BLaER1 (cell line): ENCODE results near the gene CLN6.

Experiments used
- H3K27ac ChIP-seq: shearing (Covaris generic); formaldehyde crosslinking; 2 replicates; pipeline ENCODE4 v1.8.1; 2022
- H3K27me3 ChIP-seq: shearing (Covaris generic); formaldehyde crosslinking; 2 replicates; pipeline ENCODE4 v1.8.1; 2022
- H3K36me3 ChIP-seq: shearing (Covaris generic); formaldehyde crosslinking; 2 replicates; pipeline ENCODE4 v1.8.1; 2022
- H3K4me1 ChIP-seq: shearing (Covaris generic); formaldehyde crosslinking; 2 replicates; pipeline ENCODE4 v1.8.1; 2022
- H3K4me2 ChIP-seq: shearing (Covaris generic); formaldehyde crosslinking; 2 replicates; pipeline ENCODE4 v1.8.1; 2022
- H3K4me3 ChIP-seq: shearing (Covaris generic); formaldehyde crosslinking; 2 replicates; pipeline ENCODE4 v1.8.1; 2022
- H3K9ac ChIP-seq: shearing (Covaris generic); formaldehyde crosslinking; 2 replicates; pipeline ENCODE4 v1.8.1; 2022
- H3K9me3 ChIP-seq: shearing (Covaris generic); formaldehyde crosslinking; 2 replicates; pipeline ENCODE4 v1.8.1; 2022
- H4K20me1 ChIP-seq: shearing (Covaris generic); formaldehyde crosslinking; 2 replicates; pipeline ENCODE4 v1.8.1; 2022
- Cebpa-rat ChIP-seq: shearing (Covaris generic); IDR thresholded peaks from 2 replicates; pipeline ENCODE4 v1.8.1; 2022

The CLN6 gene

GRCh38 chr15:68208636-68209240, 20.8 kb downstream of the CLN6 start:
- TF ChIP-seq Cebpa-rat = no peak
- no peaks in the 10 kb centered on the region for H3K9me3 ChIP-seq
- H3K9ac ChIP-seq = peak overlapping the region; percentile 74
- H4K20me1 ChIP-seq = no peaks in the 10 kb centered on the region
- peak overlapping the region; percentile 36 for H3K4me3 ChIP-seq
- H3K36me3 ChIP-seq = peaks cover 7% of the 10 kb centered on the region; the same call in 1 of the 2 replicates
- peak overlapping the region; percentile 90 for H3K27ac ChIP-seq
- H3K4me2 ChIP-seq = peak overlapping the region; percentile 90
- H3K4me1 ChIP-seq = peaks cover 91% of the 10 kb centered on the region
- no peaks in the 10 kb centered on the region for H3K27me3 ChIP-seq

- Histone ChIP-seq H3K27ac (peak overlapping the region; percentile 90), H3K9me3 (no peaks in the 10 kb centered on the region), H3K27me3 (no peaks in the 10 kb centered on the region), H3K4me3 (peak overlapping the region; percentile 36), H4K20me1 (no peaks in the 10 kb centered on the region), H3K9ac (peak overlapping the region; percentile 74), H3K36me3 (peaks cover 7% of the 10 kb centered on the region; the same call in 1 of the 2 replicates), H3K4me1 (peaks cover 91% of the 10 kb centered on the region), H3K4me2 (peak overlapping the region; percentile 90)
- TF ChIP-seq Cebpa-rat = no peak
Observed at GRCh38 chr15:68208136-68208535, 21.4 kb downstream of the CLN6 start.

GRCh38 chr15:68207176-68207935, 22.2 kb downstream of the CLN6 start:
- peak overlapping the region; percentile 90 for H3K27ac ChIP-seq

GRCh38 chr15:68206711-68207151, 22.8 kb downstream of the CLN6 start:
- TF ChIP-seq Cebpa-rat = no peak
- H3K36me3 ChIP-seq = peaks cover 7% of the 10 kb centered on the region; the same call in 1 of the 2 replicates
- no peak overlapping the region for H3K4me3 ChIP-seq
- no peaks in the 10 kb centered on the region for H3K9me3 ChIP-seq
- H3K4me2 ChIP-seq = peak overlapping the region; percentile 90
- peak overlapping the region; percentile 90 for H3K27ac ChIP-seq
- no peaks in the 10 kb centered on the region for H3K27me3 ChIP-seq
- H3K4me1 ChIP-seq = peaks cover 100% of the 10 kb centered on the region
- peak overlapping the region; percentile 80 for H3K9ac ChIP-seq
- H4K20me1 ChIP-seq = no peaks in the 10 kb centered on the region

More at GRCh38 chr15:68207176-68207935, 22.2 kb downstream of the CLN6 start:
- no peak for TF ChIP-seq Cebpa-rat
- peaks cover 7% of the 10 kb centered on the region; the same call in 1 of the 2 replicates for H3K36me3 ChIP-seq
- H3K9me3 ChIP-seq = no peaks in the 10 kb centered on the region
- H3K9ac ChIP-seq = peak overlapping the region; percentile 80
- peaks cover 95% of the 10 kb centered on the region for H3K4me1 ChIP-seq
- no peaks in the 10 kb centered on the region for H4K20me1 ChIP-seq
- H3K4me3 ChIP-seq = 0 out of 2 replicates have a peak overlapping the region, but pooled peaks have one; percentile 10
- H3K27me3 ChIP-seq = no peaks in the 10 kb centered on the region
- peak overlapping the region; percentile 90 for H3K4me2 ChIP-seq

GRCh38 chr15:68205954-68206539, 23.5 kb downstream of the CLN6 start:
- Histone ChIP-seq H3K4me2 (peak overlapping the region; percentile 90), H4K20me1 (peaks cover 3% of the 10 kb centered on the region; the same call in 1 of the 2 replicates), H3K9me3 (no peaks in the 10 kb centered on the region), H3K4me1 (peaks cover 100% of the 10 kb centered on the region), H3K27ac (peak overlapping the region; percentile 90), H3K4me3 (peak overlapping the region; percentile 66), H3K27me3 (no peaks in the 10 kb centered on the region), H3K36me3 (peaks cover 7% of the 10 kb centered on the region; the same call in 1 of the 2 replicates), H3K9ac (peak overlapping the region; percentile 80)
- TF ChIP-seq Cebpa-rat = no peak

- Histone ChIP-seq H3K9ac (peak overlapping the region; percentile 80), H3K27ac (peak overlapping the region; percentile 90), H3K4me2 (peak overlapping the region; percentile 90)
Observed at GRCh38 chr15:68205558-68205944, 24.0 kb downstream of the CLN6 start.

GRCh38 chr15:68204776-68205557, 24.6 kb downstream of the CLN6 start, which contains the start of gene CALML4:
TSS of gene CALML4 (minus strand) at chr15:68205332. CDS start at chr15:68205247, 85 bp downstream.
- Histone ChIP-seq H3K9ac (peak within 1 kb of the TSS; percentile 80), H3K9me3 (no peaks in the 10 kb centered on the region), H3K4me1 (peaks cover 100% of the 10 kb centered on the region), H3K4me3 (peak within 1 kb of the TSS; percentile 66), H3K27ac (peak within 1 kb of the TSS; percentile 90), H3K27me3 (no peaks in the 10 kb centered on the region), H3K4me2 (peak within 1 kb of the TSS; percentile 90), H3K36me3 (peaks cover 7% of the 10 kb centered on the region; the same call in 1 of the 2 replicates), H4K20me1 (peaks cover 14% of the 10 kb centered on the region; the same call in 1 of the 2 replicates)
- TF ChIP-seq Cebpa-rat = no peak

More at GRCh38 chr15:68205558-68205944, 24.0 kb downstream of the CLN6 start:
- Histone ChIP-seq H3K9me3 (no peaks in the 10 kb centered on the region), H4K20me1 (peaks cover 8% of the 10 kb centered on the region; the same call in 1 of the 2 replicates), H3K36me3 (peaks cover 7% of the 10 kb centered on the region; the same call in 1 of the 2 replicates), H3K27me3 (no peaks in the 10 kb centered on the region), H3K4me1 (peaks cover 100% of the 10 kb centered on the region), H3K4me3 (peak overlapping the region; percentile 66)
- no peak for TF ChIP-seq Cebpa-rat

- Histone ChIP-seq H3K27ac (peak overlapping the region; percentile 90), H3K9ac (peak overlapping the region; percentile 80), H3K4me3 (peak overlapping the region; percentile 66)
Observed at GRCh38 chr15:68204361-68204760, 25.2 kb downstream of the CLN6 start.

GRCh38 chr15:68203956-68204355, 25.6 kb downstream of the CLN6 start:
- H3K4me3 ChIP-seq = peak overlapping the region; percentile 66
- peaks cover 24% of the 10 kb centered on the region for H4K20me1 ChIP-seq
- H3K9ac ChIP-seq = peak overlapping the region; percentile 80
- H3K27me3 ChIP-seq = no peaks in the 10 kb centered on the region
- no peak for TF ChIP-seq Cebpa-rat
- peak overlapping the region; percentile 90 for H3K4me2 ChIP-seq
- H3K4me1 ChIP-seq = peaks cover 100% of the 10 kb centered on the region
- H3K27ac ChIP-seq = peak overlapping the region; percentile 90
- H3K9me3 ChIP-seq = no peaks in the 10 kb centered on the region
- H3K36me3 ChIP-seq = peaks cover 14% of the 10 kb centered on the region; the same call in 1 of the 2 replicates

More at GRCh38 chr15:68204361-68204760, 25.2 kb downstream of the CLN6 start:
- TF ChIP-seq Cebpa-rat = no peak
- H4K20me1 ChIP-seq = peaks cover 20% of the 10 kb centered on the region
- peak overlapping the region; percentile 90 for H3K4me2 ChIP-seq
- H3K9me3 ChIP-seq = no peaks in the 10 kb centered on the region
- H3K27me3 ChIP-seq = no peaks in the 10 kb centered on the region
- H3K36me3 ChIP-seq = peaks cover 10% of the 10 kb centered on the region; the same call in 1 of the 2 replicates
- peaks cover 100% of the 10 kb centered on the region for H3K4me1 ChIP-seq
